Mucosa of descending colon (tissue), 3 donors: Measurements from ENCODE around the gene PKIG. TPM values are rescaled to one million over a fixed set of nuclear protein-coding genes. Genes with fewer than 3 reads are reported as not detected.

Experiments used
- ATAC-seq: fragments of 200-7000 bp; cut with Tn5 transposase; one replicate; pipeline ENCODE4 v1.9.1; 2020; ENCODE audit warnings: mild to moderate bottlenecking, moderate library complexity
- DNase-seq, 3 donors: peaks; one replicate each; pipeline ENCODE4 v3.0.0-alpha.2; 2020
- H3K36me3 ChIP-seq: fragments of 200-600 bp; one replicate; pipeline ENCODE4 v1.8.0; 2021; ENCODE audit warnings: low read depth, mild to moderate bottlenecking
- H3K4me1 ChIP-seq: fragments of 200-600 bp; one replicate; pipeline ENCODE4 v1.8.0; 2021; ENCODE audit warnings: low read depth, mild to moderate bottlenecking
- H3K4me3 ChIP-seq: fragments of 200-600 bp; one replicate; pipeline ENCODE4 v1.8.0; 2021; ENCODE audit warnings: mild to moderate bottlenecking
- H3K9me3 ChIP-seq: fragments of 200-600 bp; one replicate; pipeline ENCODE4 v1.8.0; 2021; ENCODE audit warnings: mild to moderate bottlenecking
- intact Hi-C, 2 donors: fragments of 100-400 bp; cut with DNase I in 1 of 2; cut with micrococcal nuclease in 1 of 2; formaldehyde crosslinking; loops; one replicate each; pipeline versions ENCODE4 v1.11.0 to v1.11.1; 2022; cut with DNase I, micrococcal nuclease
- total RNA-seq, 3 donors: library from RNA; stranded (reverse); fragmentation: NEBNext Ultra II Directional in 2 of 3; extraction: Animal tissue kit (Norgen Biotek cat#: 25700) in 2 of 3; gene quantifications; one replicate each; pipeline versions ENCODE4 v1.2.1 to v1.2.4, GENCODE V29; 2021 to 2023
- TF ChIP-seq, protein P1 (sequence below): fragments of 200-600 bp; IDR thresholded peaks from one replicate; pipeline ENCODE4 v1.8.0; 2022; ENCODE audit warnings: antibody characterized with exemption, mild to moderate bottlenecking
- donor health status: DM: no; HTN: no; CAD: no; lungs with moderate emphysema.
- donor health status: DM: no; HTN: no; CAD: no.
- donor health status: DM: no; HTN: yes; CAD: no.

The PKIG gene
- total RNA-seq, 3 donors from 2014 or later, result 39.9 to 101 (median 42.4) TPM

DNA sequence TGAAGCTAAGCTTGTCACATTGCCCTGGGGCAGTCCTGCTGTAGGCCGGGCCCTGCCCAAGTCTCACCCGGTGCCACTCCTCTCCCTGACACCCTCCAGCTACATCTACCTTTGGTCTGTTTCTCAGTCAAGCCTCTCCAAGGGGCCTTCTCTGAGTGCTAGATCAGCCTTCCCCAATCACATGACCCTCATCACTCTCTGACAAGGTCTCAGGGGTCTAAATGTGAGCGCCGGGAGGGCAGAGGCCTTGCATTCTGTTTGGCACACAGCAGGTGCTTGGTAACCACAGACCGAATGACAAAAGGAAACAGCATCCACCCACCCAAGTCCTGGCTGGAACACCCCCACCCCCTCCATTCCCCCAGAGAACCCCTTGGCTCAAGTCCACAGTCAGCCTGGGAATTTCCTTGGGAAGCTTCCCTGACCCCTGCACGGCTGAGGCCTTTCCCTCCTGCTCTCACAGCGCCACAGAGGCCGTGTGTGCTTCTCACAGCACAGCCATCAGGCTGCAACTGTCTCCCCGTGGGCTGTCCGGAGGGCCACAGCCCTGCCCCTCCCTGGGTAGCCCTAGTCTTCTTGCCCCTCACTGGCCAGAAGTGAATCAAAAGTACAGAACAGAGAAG is 32.9 kb downstream of the PKIG start:
- H3K36me3 ChIP-seq, result no peaks in the 10 kb centered on the region
- TF ChIP-seq, protein P1, sequence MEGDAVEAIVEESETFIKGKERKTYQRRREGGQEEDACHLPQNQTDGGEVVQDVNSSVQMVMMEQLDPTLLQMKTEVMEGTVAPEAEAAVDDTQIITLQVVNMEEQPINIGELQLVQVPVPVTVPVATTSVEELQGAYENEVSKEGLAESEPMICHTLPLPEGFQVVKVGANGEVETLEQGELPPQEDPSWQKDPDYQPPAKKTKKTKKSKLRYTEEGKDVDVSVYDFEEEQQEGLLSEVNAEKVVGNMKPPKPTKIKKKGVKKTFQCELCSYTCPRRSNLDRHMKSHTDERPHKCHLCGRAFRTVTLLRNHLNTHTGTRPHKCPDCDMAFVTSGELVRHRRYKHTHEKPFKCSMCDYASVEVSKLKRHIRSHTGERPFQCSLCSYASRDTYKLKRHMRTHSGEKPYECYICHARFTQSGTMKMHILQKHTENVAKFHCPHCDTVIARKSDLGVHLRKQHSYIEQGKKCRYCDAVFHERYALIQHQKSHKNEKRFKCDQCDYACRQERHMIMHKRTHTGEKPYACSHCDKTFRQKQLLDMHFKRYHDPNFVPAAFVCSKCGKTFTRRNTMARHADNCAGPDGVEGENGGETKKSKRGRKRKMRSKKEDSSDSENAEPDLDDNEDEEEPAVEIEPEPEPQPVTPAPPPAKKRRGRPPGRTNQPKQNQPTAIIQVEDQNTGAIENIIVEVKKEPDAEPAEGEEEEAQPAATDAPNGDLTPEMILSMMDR, result no peak
- intact Hi-C loops, result no loop called here
- no peak overlapping the region for H3K4me3 ChIP-seq
- ATAC-seq, result no peak
- peak in 1 of 3 donors; percentile 39 for DNase-seq
- no peaks in the 10 kb centered on the region for H3K9me3 ChIP-seq
- peaks cover 5% of the 10 kb centered on the region for H3K4me1 ChIP-seq

DNA sequence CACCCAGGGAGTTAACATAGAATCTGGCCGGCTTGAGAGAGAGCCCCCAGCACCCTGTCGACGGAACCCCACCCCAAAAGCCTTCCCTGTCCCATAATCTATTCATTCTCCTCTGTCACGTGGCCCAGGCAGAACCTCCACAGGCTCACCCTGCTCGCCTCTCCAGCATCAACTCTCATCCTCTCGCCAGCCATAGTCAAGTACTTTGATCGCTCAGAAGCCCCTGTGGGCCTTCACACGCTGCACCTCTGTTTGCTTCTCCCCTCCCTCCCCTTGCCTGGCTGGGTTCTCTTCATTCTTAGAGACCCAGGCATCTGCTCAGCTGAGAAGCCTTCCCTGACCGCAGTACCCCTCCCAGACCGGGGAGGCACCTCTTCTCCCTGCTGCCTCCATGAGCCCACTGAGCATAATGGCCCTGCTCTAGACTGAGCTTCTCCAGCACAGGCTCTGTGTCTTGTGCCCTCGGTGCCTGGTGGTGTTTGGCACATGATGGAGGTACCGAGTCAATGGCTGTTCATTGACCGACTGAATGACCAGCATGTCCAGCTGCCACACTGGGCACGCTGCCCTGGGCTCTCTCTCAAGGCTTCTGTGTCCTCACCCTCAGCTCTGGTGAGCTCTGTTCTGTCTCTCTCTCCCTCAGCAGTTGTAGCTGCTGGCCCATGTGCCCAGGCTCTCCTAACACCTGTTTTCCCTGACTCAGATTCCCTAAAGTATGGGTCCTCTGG is 33.7 kb downstream of the PKIG start:
- Histone ChIP-seq H3K4me3 (no peak overlapping the region), H3K36me3 (no peaks in the 10 kb centered on the region), H3K9me3 (no peaks in the 10 kb centered on the region), H3K4me1 (peaks cover 5% of the 10 kb centered on the region)
- ATAC-seq (peak; percentile 4), DNase-seq (no peak)
- TF ChIP-seq, protein P1, result no peak
- intact Hi-C loops, result no loop called here

DNA sequence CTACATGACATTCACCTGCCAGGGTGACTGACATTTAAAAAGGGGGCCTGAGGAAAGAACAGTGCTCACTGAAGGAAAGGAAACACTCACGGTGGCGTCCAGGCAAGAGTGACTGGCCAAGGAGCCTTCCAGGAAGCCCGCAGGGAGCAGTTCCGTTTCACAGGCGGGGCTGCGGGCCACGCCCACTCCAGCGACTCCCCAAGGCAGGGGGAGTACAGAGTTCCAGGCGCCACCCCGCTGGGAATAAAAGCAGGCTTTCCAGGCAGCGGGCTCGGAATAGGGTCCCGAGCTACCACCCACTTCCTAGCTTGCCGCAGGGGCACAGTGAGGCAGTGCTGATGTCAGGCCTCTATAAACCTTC is 34.2 kb downstream of the PKIG start:
- no peak overlapping the region for H3K4me3 ChIP-seq
- intact Hi-C loops, result no loop called here
- no peaks in the 10 kb centered on the region for H3K9me3 ChIP-seq
- no peaks in the 10 kb centered on the region for H3K36me3 ChIP-seq
- ATAC-seq, result peak; percentile 70
- peaks cover 5% of the 10 kb centered on the region for H3K4me1 ChIP-seq
- DNase-seq, result peak in 2 of 3 donors; percentile 39 to 63
- TF ChIP-seq, protein P1, result no peak

DNA sequence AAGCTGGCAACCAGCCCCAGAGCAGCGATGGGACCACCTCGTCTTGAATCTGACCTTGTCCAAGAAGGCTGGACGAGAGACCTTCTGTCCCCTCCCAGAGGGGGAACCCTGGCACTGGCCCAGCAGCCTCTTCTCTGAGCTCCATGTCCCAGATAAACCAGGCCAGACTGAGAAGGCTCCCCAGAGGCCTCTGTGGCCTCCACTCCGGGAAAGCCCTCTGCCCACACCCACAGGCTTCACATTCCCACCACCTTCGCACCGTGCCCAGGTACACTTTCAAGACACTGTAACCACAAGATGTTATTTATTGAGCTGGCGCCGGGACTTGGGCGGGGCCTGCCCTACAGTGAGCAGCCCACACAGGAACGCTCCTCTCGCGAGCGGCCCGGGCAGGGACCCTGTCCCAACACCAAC is 35.9 kb downstream of the PKIG start:
- intact Hi-C loops, result no loop called here
- Histone ChIP-seq H3K4me1 (peaks cover 5% of the 10 kb centered on the region), H3K9me3 (no peaks in the 10 kb centered on the region), H3K36me3 (no peaks in the 10 kb centered on the region), H3K4me3 (no peak overlapping the region)
- TF ChIP-seq, protein P1, result no peak
- ATAC-seq (peak; percentile 58), DNase-seq (peak; percentile 54 to 65 (median 57))

DNA sequence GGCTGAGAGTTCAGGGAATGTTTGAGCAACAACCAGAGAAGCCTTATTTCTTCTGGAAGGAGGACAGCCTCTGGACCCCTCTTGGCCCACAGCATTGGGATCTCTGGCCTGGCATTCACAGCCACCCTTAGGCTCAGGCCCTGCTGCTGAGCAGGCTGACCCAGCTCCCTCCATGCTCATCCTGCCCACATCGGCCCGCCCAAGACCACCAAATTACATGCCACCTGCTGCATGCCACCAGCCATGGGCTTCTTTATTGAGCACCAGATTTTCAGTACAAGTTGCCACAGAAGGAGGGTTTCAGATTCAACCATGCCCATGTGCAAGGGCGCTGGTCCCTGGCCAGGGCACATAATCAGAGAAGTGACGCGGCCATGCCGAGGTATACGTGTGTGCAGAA is 36.9 kb downstream of the PKIG start:
- DNase-seq (peak in 1 of 3 donors; percentile 33), ATAC-seq (no peak)
- intact Hi-C loops, result no loop called here
- no peak overlapping the region for H3K4me3 ChIP-seq
- TF ChIP-seq, protein P1, result no peak
- no peaks in the 10 kb centered on the region for H3K9me3 ChIP-seq
- no peaks in the 10 kb centered on the region for H3K36me3 ChIP-seq
- H3K4me1 ChIP-seq, result peaks cover 5% of the 10 kb centered on the region
